Right kidney (tissue), 1 donor: ENCODE data around the gene CEP162.
"Not testable (repeated sequence)": the region's sequence is repeated elsewhere in the genome, so short reads cannot be mapped to it uniquely, and the experiment has no call there.

Experiments used
- DNase-seq: peaks from one replicate; pipeline ENCODE4 v3.0.0-alpha.2; 2016

CEP162 gene

DNA sequence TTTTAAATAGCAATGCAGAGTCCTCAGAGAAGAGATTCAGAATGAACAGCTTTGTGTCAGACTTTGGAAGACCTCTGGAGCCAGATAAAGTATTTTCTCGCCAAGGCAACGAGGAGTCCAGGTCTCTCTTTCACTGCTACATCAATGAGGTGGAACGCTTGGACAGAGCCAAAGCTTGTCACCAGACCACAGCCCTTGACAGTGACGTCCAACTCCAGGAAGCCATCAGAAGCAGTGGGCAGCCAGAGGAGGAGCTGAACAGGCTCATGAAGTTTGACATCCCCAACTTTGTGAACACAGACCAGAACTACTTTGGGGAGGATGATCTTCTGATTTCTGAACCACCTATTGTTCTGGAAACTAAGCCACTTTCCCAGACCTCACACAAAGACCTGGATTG, 138.4 kb downstream of the CEP162 start:
- DNase-seq = no peak

DNA sequence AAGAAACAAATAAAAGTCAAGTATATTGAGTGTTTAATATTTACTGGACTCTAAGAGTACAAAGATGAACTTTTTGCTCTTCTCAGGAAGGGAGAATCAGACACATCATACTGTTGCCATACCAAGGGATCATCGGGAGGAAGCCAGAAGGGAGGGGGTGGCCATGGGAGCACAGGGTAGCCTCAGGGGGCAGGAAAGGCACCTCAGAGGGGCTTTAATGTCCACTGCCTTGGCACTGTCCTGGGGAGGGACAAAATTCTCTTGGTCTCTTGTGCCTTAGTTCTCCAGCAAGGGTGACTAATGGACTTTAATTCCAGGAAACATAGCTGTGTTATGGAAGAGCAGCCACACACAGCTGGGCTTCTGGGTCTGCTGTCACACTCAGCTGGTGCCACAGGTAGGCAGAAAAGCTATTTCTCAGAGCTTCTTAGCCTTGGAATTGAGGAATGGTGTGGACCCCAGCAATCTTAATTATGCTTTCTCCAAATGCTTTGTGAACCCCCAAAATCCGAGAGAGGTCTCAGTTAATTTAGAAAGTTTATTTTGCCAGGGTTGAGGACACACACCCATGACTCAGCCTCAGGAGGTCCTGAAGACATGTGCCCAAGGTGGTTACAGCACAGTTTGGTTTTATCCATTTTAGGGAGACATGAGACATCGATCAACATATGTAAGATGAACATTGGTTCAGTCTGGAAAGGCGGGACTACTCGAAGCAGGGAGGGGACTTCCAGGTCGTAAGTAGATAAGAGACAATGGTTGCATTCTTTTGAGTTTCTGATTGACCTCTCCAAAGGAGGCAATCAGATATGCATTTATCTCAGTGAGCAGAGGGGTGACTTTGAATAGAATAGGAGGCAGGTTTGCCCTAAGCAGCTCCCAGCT, 140.7 kb downstream of the CEP162 start:
- no peak for DNase-seq

DNA sequence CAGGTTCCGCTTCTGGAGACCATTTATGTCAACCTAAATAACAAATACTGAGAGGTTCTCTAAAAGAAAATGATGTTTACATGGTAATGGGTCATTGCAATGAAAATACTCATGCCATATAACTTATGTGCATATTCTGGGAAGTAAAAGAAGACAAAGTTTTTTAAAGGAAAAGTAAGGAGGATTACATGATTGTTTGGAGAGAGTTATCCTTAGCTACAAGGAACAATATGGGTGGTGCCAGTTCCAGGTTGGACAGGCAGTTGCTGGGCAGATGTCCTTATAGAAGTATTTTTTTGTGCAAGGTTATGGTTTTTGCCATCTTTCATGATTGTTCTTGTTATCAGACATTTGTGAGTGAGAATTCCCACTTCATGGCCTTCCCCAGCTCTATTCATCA, 141.4 kb downstream of the CEP162 start:
- no peak for DNase-seq

- not testable (repeated sequence) for DNase-seq
These were observed 142.7 kb downstream of the CEP162 start for GRCh38 chr6:84084705-84085104.

- no peak for DNase-seq
These were observed 144.7 kb downstream of the CEP162 start for GRCh38 chr6:84082689-84083265.

DNA sequence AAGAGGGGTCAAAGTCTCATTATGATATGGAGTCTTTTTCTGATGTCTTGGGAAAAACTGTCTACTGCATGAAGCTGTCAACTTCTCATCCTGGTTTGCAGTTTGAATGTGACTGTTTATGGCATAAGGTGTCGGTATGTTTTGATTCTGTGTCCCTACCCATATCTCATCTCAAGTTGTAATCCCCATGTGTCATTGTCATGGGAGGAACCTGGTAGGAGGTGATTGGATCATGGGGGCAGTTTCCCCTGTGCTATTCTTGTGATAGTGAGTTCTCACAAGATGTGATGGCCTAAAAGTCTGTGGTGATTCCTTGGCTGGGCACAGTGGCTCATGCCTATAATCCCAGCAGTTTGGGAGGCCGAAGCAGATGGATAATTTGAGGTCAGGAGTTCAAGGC, 146.2 kb downstream of the CEP162 start:
- no peak for DNase-seq

DNA sequence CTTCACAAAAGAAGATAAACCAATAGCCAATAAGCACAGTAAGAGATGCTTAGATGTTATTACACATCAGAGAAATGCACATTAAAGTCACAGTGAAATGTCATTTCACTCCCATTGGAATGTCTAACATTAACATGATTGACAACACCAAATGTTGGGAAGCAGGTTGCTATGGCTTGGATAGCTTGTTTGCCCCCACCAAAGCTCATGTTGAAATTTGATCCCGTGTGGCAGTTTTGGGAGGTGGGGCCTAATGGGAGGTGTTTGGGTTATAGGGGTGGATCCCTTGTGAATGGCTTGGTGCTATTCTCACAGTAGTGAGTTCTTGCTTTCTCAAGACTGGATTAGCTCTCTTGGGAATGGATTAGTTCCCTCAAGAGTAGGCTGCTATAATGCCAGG, 149.1 kb downstream of the CEP162 start:
- no peak for DNase-seq

DNA sequence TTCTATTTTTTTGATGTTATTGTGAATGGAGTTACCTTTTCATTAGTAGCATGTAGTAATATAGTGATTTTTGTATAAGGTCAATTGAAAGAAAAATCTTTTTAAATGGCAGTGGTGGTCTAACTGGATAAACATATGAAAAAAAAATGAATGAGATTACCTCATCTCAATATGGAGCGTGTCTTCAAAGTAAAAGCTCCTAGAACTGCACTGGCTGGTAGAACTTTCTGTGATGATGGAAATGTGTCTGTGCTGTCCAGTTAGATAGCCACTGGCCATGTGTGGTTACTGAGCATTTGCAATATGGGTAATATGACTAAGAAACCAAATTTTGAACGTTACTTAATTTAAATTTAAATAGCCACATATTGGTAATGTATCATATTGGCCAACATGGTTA, 149.8 kb downstream of the CEP162 start:
- DNase-seq = no peak

GRCh38 chr6:84074988-84075781, 152.3 kb downstream of the CEP162 start:
- DNase-seq = no peak
